ENCODE data around the gene METTL16. TPM values are rescaled to one million over a fixed set of nuclear protein-coding genes. Genes with fewer than 3 reads are reported as not detected.

The METTL16 gene
- total and polyA plus RNA-seq, 12 donors: 9.9 to 31.9 (median 26.5) TPM

- intact Hi-C loops (cut with DNase I): no loop called here
- no peak for TF ChIP-seq CTCF (IDR thresholded peaks at IDR 0.05)
- DNase-seq (no peak), ATAC-seq (peak in 1 of 8 donors; percentile 18)
- Histone ChIP-seq H3K4me1 (peaks cover 0 to 24% (median 0%) of the 10 kb centered on the region in 9 donors), H3K27me3 (no peaks in the 10 kb centered on the region), H3K27ac (no peak overlapping the region), H3K4me3 (no peak overlapping the region), H3K9me3 (no peaks in the 10 kb centered on the region), H3K36me3 (peaks cover 0 to 97% (median 18%) of the 10 kb centered on the region in 9 donors)
- 71 to 79% methylated on average over 9 of the region's 9 CpGs for WGBS, 2 donors
Observed at GRCh38 chr17:2435862-2436261, 75.8 kb downstream of the METTL16 start.

GRCh38 chr17:2435181-2435741 lies 76.4 kb downstream of the METTL16 start:
- TF ChIP-seq CTCF (IDR thresholded peaks at IDR 0.05): no peak
- intact Hi-C loops (cut with DNase I): no loop called here
- Histone ChIP-seq H3K36me3 (peaks cover 0 to 93% (median 18%) of the 10 kb centered on the region in 9 donors), H3K9me3 (no peaks in the 10 kb centered on the region), H3K4me3 (no peak overlapping the region), H3K27me3 (no peaks in the 10 kb centered on the region), H3K4me1 (peaks cover 0 to 23% (median 0%) of the 10 kb centered on the region in 9 donors), H3K27ac (no peak overlapping the region)
- DNase-seq: no peak
- 53 to 61% methylated on average over 9 of the region's 9 CpGs for WGBS, 2 donors
- peak in 1 of 8 donors; percentile 40 for ATAC-seq

- Histone ChIP-seq H3K4me1 (peaks cover 0 to 11% (median 0%) of the 10 kb centered on the region in 9 donors), H3K27ac (no peak overlapping the region), H3K36me3 (peaks cover 0 to 77% (median 12%) of the 10 kb centered on the region in 9 donors), H3K4me3 (no peak overlapping the region), H3K27me3 (no peaks in the 10 kb centered on the region), H3K9me3 (no peaks in the 10 kb centered on the region)
- WGBS, 2 donors: 82 to 87% methylated on average over 11 of the region's 11 CpGs
- TF ChIP-seq CTCF (IDR thresholded peaks at IDR 0.05): no peak
- DNase-seq: no peak
- no peak for ATAC-seq
- intact Hi-C loops (cut with DNase I): no loop called here
Observed at GRCh38 chr17:2433696-2434095, 78.0 kb downstream of the METTL16 start.

GRCh38 chr17:2427910-2428309 lies 83.8 kb downstream of the METTL16 start:
- no peaks in the 10 kb centered on the region for H3K9me3 ChIP-seq
- no peaks in the 10 kb centered on the region for H3K27me3 ChIP-seq
- no peak overlapping the region for H3K4me3 ChIP-seq
- DNase-seq (no peak), ATAC-seq (no peak)
- 93% methylated on average over 1 of the region's 1 CpG for WGBS, 2 donors
- H3K27ac ChIP-seq: no peak overlapping the region
- H3K36me3 ChIP-seq: peaks cover 0 to 38% (median 0%) of the 10 kb centered on the region in 9 donors
- intact Hi-C loops (cut with DNase I): no loop called here
- no peak for TF ChIP-seq CTCF (IDR thresholded peaks at IDR 0.05)
- H3K4me1 ChIP-seq: peaks cover 0 to 5% (median 0%) of the 10 kb centered on the region in 9 donors

Data from heart right ventricle (tissue), 16 donors.